Progenitor cell of endocrine pancreas (in vitro differentiated cells): Measurements from ENCODE around the gene RNF152. TPM values are rescaled to one million over a fixed set of nuclear protein-coding genes. Genes with fewer than 3 reads are reported as not detected.

Source experiments
- DNase-seq: peaks from one replicate; pipeline ENCODE4 v3.0.0; 2021; ENCODE audit warnings: low spot score; ENCODE audit not compliant: unreplicated experiment
- H3K27ac Mint-ChIP-seq: 2 replicates; pipeline ENCODE4 v1.8.0; 2021; ENCODE audit warnings: mild to moderate bottlenecking, moderate library complexity, mixed read lengths
- H3K27me3 Mint-ChIP-seq: 2 replicates; pipeline ENCODE4 v1.8.0; 2021; ENCODE audit warnings: mixed read lengths
- H3K36me3 Mint-ChIP-seq: 2 replicates; pipeline ENCODE4 v1.8.0; 2022; ENCODE audit warnings: mixed read lengths; ENCODE audit not compliant: insufficient read depth
- H3K4me1 Mint-ChIP-seq: 2 replicates; pipeline ENCODE4 v1.8.0; 2021; ENCODE audit warnings: low read depth, mixed read lengths
- H3K4me3 Mint-ChIP-seq: 2 replicates; pipeline ENCODE4 v1.8.0; 2021; ENCODE audit warnings: low read depth, mild to moderate bottlenecking, moderate library complexity, mixed read lengths
- H3K9me3 Mint-ChIP-seq: 2 replicates; pipeline ENCODE4 v1.8.0; 2021; ENCODE audit warnings: low read depth, mixed read lengths
- CTCF ChIP-seq: fragments of 200-600 bp; sonication (generic); IDR thresholded peaks from one replicate; pipeline ENCODE4 v1.5.0; 2021; ENCODE audit warnings: antibody characterized with exemption, mild to moderate bottlenecking; ENCODE audit not compliant: unreplicated experiment
- total RNA-seq: library from RNA; stranded (reverse); gene quantifications from 2 replicates; pipeline ENCODE4 v1.2.1, GENCODE V29; 2021

Gene RNF152
- total RNA-seq, 1 donor from 2014 or later, result 32.0 TPM

DNA sequence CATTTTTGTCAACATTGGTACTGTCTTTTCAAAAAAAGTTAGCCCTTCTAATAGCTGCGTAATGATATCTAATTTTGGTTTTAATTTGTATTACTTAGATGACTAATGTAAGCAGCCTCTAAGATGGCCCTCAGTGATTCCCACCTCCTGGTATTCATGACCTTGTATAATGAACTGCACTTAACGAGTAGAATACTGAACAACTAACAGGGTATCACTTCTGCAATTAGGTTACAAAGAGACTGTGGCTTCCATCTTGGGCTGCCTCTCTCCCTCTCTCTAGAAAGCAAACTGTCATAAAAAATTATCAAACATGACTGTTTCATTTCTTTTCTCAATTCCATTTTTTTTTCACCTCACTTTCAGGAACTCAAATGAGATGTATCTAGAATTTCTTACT, 120.9 kb downstream of the RNF152 start:
- H3K9me3 Mint-ChIP-seq, result peaks cover 16% of the 10 kb centered on the region

GRCh38 chr18:61770279-61770678, 122.5 kb downstream of the RNF152 start:
- no peak overlapping the region for H3K27ac Mint-ChIP-seq
- H3K4me1 Mint-ChIP-seq, result peaks cover 13% of the 10 kb centered on the region
- H3K4me3 Mint-ChIP-seq, result no peak overlapping the region
- no peak for TF ChIP-seq CTCF
- peaks cover 8% of the 10 kb centered on the region for H3K9me3 Mint-ChIP-seq
- no peak for DNase-seq
- no peaks in the 10 kb centered on the region for H3K27me3 Mint-ChIP-seq
- H3K36me3 Mint-ChIP-seq, result peaks cover 2% of the 10 kb centered on the region

More for the DNA sequence above, 120.9 kb downstream of the RNF152 start:
- Mint-ChIP-seq H3K27ac (no peak overlapping the region), H3K27me3 (no peaks in the 10 kb centered on the region), H3K4me1 (peaks cover 11% of the 10 kb centered on the region), H3K36me3 (peaks cover 6% of the 10 kb centered on the region), H3K4me3 (no peak overlapping the region)
- no peak for DNase-seq
- no peak for TF ChIP-seq CTCF

DNA sequence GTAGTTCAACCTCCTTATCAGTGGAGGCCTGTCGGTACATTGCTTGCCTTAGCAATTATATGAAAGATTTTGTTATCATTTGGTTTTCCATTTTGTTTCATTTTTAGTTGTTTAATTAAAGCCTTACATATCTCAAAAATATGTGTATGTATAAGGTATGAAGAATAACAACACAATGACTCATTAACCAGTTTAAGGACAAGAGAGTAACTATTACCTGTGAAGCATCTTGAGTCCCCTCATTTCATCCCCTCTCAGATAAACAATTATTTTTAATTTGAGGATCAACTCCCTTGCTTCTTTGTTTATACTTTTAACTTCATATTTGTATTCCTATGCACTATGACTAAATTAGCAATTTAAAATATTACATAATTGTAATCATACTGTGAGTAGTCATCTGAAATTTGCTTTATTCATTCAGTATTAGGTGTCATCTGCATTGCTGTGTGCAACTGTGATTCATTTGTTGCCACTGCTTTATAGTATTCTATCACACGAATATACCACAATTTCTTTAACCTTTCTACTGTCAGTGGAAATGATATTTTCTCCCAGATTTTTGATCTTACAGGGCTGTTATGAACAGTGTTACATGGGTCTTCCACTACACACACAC, 126.4 kb downstream of the RNF152 start:
- Mint-ChIP-seq H3K4me3 (no peak overlapping the region), H3K27ac (no peak overlapping the region), H3K27me3 (no peaks in the 10 kb centered on the region), H3K36me3 (no peaks in the 10 kb centered on the region), H3K4me1 (peaks cover 19% of the 10 kb centered on the region), H3K9me3 (peaks cover 4% of the 10 kb centered on the region)
- DNase-seq, result no peak
- TF ChIP-seq CTCF, result no peak

DNA sequence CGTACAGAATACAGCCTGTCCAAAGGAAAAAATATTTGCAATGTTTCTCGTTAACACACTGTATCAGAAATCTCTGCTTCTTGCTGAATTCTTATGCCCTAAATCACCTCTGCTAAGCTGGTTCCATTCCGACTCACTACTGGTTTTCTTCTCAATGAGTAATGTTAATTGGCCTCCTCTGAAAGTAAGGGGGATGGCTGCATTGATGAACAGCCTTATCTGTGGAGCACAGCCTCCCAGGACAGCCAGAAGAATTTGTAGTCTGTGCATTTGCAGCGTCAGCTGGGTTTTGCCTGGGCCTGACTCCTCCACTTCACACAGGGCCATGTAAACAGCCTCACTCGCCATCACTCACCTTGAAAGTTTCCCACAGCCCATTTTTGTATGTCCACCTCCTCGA, 127.7 kb downstream of the RNF152 start:
- no peak for DNase-seq
- Mint-ChIP-seq H3K4me3 (no peak overlapping the region), H3K27ac (peak overlapping the region; percentile 86)

GRCh38 chr18:61764381-61764780, 128.4 kb downstream of the RNF152 start:
- Mint-ChIP-seq H3K27me3 (no peaks in the 10 kb centered on the region), H3K27ac (no peak overlapping the region), H3K4me1 (peaks cover 16% of the 10 kb centered on the region), H3K4me3 (no peak overlapping the region), H3K9me3 (peaks cover 4% of the 10 kb centered on the region), H3K36me3 (no peaks in the 10 kb centered on the region)
- no peak for DNase-seq
- no peak for TF ChIP-seq CTCF

More for the DNA sequence above, 127.7 kb downstream of the RNF152 start:
- Mint-ChIP-seq H3K9me3 (peaks cover 7% of the 10 kb centered on the region), H3K36me3 (no peaks in the 10 kb centered on the region), H3K4me1 (peaks cover 21% of the 10 kb centered on the region), H3K27me3 (no peaks in the 10 kb centered on the region)
- TF ChIP-seq CTCF, result no peak
